ENCODE measurements around the gene PID1.

DNA sequence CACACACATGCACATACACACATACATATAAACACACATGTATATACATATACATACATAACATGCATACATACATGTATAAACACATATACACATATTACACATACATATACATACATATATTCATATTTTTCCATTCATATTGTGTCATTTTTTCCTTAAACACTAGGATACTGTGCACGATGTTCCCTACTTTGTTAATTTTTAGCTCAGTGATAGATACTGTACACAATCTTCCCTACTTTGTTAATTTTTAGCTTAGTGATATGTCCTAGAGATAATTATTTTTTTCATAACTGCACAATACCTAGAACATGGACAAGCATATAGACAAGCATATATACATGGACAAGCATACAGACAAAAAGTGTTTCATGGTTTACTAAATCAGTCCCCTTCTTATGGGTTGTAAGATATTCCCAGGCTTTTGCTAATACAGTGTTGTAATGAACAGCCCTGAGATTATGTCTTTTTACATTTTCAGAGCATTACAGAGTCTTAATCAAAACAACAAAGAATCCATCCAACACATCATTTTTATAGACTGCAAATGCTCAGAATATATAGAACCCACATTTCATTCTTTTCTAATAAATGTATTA, 75.6 kb downstream of the PID1 start:
- TF ChIP-seq CTCF (IDR thresholded peaks at IDR 0.05) (no peak), POLR2A (IDR thresholded peaks at IDR 0.05) (no peak)

Measured in right lobe of liver (tissue), 4 donors.